ENCODE results near the gene HEPN1. TPM values are rescaled to one million over a fixed set of nuclear protein-coding genes. Genes with fewer than 3 reads are reported as not detected.
A peak's percentile ranks its signal among the peaks of the same experiment; 100 is the strongest.

The HEPN1 gene
- total and polyA plus RNA-seq, 9 of the 15 experiments (the other 6 are each of a cell fraction or from before 2014, with no cell fraction given) = not detected

GRCh38 chr11:124920870-124921609 lies 2.0 kb downstream of the HEPN1 start:
- no peak overlapping the region for H3K4me3 ChIP-seq
- FAIRE-seq = no peak
- H3K79me2 ChIP-seq (ENCODE audit: control insufficient read depth, insufficient read depth, low read length) = no peaks in the 10 kb centered on the region

More at GRCh38 chr11:124920870-124921609, 2.0 kb downstream of the HEPN1 start:
- Histone ChIP-seq H3K9ac (ENCODE audit: insufficient read depth in 1 of 2, low read depth in 2 of 2, low read length in 2 of 2) (no peak overlapping the region), H3K4me1 (replicated peaks in 1 of 2; ENCODE audit: control insufficient read depth in 2 of 2, insufficient read depth in 2 of 2, low read length in 2 of 2) (no peaks in the 10 kb centered on the region), H3K27ac (ENCODE audit: extremely low read depth, low read depth, low read length) (no peak overlapping the region), H3K27me3 (ENCODE audit: control insufficient read depth in 2 of 2, insufficient read depth in 2 of 2, low read length in 2 of 2) (peaks cover 32 to 63% of the 10 kb centered on the region in 2 experiments; a peak in 4 of 5 replicates), H4K20me1 (replicated peaks; ENCODE audit: control insufficient read depth, insufficient read depth, low read length) (no peaks in the 10 kb centered on the region), H3K36me3 (ENCODE audit: control insufficient read depth, insufficient read depth, low read length) (no peaks in the 10 kb centered on the region), H3K9me1 (ENCODE audit: control insufficient read depth, insufficient read depth, low read length) (no peaks in the 10 kb centered on the region), H2AFZ (ENCODE audit: low read depth, low read length) (no peak overlapping the region), H3K9me3 (replicated peaks; ENCODE audit: control insufficient read depth, insufficient read depth, low read depth, low read length) (no peaks in the 10 kb centered on the region), H3K4me2 (ENCODE audit: insufficient read depth, low read length) (no peak overlapping the region)
- no peak for TF ChIP-seq HDGF (IDR thresholded peaks at IDR 0.05)
- TF ChIP-seq, protein P1, sequence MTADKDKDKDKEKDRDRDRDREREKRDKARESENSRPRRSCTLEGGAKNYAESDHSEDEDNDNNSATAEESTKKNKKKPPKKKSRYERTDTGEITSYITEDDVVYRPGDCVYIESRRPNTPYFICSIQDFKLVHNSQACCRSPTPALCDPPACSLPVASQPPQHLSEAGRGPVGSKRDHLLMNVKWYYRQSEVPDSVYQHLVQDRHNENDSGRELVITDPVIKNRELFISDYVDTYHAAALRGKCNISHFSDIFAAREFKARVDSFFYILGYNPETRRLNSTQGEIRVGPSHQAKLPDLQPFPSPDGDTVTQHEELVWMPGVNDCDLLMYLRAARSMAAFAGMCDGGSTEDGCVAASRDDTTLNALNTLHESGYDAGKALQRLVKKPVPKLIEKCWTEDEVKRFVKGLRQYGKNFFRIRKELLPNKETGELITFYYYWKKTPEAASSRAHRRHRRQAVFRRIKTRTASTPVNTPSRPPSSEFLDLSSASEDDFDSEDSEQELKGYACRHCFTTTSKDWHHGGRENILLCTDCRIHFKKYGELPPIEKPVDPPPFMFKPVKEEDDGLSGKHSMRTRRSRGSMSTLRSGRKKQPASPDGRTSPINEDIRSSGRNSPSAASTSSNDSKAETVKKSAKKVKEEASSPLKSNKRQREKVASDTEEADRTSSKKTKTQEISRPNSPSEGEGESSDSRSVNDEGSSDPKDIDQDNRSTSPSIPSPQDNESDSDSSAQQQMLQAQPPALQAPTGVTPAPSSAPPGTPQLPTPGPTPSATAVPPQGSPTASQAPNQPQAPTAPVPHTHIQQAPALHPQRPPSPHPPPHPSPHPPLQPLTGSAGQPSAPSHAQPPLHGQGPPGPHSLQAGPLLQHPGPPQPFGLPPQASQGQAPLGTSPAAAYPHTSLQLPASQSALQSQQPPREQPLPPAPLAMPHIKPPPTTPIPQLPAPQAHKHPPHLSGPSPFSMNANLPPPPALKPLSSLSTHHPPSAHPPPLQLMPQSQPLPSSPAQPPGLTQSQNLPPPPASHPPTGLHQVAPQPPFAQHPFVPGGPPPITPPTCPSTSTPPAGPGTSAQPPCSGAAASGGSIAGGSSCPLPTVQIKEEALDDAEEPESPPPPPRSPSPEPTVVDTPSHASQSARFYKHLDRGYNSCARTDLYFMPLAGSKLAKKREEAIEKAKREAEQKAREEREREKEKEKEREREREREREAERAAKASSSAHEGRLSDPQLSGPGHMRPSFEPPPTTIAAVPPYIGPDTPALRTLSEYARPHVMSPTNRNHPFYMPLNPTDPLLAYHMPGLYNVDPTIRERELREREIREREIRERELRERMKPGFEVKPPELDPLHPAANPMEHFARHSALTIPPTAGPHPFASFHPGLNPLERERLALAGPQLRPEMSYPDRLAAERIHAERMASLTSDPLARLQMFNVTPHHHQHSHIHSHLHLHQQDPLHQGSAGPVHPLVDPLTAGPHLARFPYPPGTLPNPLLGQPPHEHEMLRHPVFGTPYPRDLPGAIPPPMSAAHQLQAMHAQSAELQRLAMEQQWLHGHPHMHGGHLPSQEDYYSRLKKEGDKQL (CRISPR knock-in tag; IDR thresholded peaks at IDR 0.05; ENCODE audit: borderline replicate concordance) = no peak
- no peak for TF ChIP-seq PHF20 (IDR thresholded peaks at IDR 0.05; ENCODE audit: partially characterized antibody)
- TF ChIP-seq, protein P2, sequence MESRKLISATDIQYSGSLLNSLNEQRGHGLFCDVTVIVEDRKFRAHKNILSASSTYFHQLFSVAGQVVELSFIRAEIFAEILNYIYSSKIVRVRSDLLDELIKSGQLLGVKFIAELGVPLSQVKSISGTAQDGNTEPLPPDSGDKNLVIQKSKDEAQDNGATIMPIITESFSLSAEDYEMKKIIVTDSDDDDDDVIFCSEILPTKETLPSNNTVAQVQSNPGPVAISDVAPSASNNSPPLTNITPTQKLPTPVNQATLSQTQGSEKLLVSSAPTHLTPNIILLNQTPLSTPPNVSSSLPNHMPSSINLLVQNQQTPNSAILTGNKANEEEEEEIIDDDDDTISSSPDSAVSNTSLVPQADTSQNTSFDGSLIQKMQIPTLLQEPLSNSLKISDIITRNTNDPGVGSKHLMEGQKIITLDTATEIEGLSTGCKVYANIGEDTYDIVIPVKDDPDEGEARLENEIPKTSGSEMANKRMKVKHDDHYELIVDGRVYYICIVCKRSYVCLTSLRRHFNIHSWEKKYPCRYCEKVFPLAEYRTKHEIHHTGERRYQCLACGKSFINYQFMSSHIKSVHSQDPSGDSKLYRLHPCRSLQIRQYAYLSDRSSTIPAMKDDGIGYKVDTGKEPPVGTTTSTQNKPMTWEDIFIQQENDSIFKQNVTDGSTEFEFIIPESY (CRISPR knock-in tag; IDR thresholded peaks at IDR 0.05) = peak; percentile 69
- no peak for TF ChIP-seq ZNF696 (CRISPR knock-in tag; conservative IDR thresholded peaks at IDR 0.05)
- TF ChIP-seq, protein P3, sequence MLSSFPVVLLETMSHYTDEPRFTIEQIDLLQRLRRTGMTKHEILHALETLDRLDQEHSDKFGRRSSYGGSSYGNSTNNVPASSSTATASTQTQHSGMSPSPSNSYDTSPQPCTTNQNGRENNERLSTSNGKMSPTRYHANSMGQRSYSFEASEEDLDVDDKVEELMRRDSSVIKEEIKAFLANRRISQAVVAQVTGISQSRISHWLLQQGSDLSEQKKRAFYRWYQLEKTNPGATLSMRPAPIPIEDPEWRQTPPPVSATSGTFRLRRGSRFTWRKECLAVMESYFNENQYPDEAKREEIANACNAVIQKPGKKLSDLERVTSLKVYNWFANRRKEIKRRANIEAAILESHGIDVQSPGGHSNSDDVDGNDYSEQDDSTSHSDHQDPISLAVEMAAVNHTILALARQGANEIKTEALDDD (IDR thresholded peaks at IDR 0.05) = no peak
- TF ChIP-seq, protein P4, sequence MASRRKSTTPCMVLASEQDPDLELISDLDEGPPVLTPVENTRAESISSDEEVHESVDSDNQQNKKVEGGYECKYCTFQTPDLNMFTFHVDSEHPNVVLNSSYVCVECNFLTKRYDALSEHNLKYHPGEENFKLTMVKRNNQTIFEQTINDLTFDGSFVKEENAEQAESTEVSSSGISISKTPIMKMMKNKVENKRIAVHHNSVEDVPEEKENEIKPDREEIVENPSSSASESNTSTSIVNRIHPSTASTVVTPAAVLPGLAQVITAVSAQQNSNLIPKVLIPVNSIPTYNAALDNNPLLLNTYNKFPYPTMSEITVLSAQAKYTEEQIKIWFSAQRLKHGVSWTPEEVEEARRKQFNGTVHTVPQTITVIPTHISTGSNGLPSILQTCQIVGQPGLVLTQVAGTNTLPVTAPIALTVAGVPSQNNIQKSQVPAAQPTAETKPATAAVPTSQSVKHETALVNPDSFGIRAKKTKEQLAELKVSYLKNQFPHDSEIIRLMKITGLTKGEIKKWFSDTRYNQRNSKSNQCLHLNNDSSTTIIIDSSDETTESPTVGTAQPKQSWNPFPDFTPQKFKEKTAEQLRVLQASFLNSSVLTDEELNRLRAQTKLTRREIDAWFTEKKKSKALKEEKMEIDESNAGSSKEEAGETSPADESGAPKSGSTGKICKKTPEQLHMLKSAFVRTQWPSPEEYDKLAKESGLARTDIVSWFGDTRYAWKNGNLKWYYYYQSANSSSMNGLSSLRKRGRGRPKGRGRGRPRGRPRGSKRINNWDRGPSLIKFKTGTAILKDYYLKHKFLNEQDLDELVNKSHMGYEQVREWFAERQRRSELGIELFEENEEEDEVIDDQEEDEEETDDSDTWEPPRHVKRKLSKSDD (conservative IDR thresholded peaks at IDR 0.05; ENCODE audit: low read length) = no peak
- no peak for DNase-seq (ENCODE audit: extremely low read depth in 1 of 4, low spot score in 3 of 4)
- WGBS (ENCODE audit: insufficient coverage, low coverage, missing lambda C conversion rate) = 32% methylated on average over 56 of the region's 82 CpGs
- CTCF ChIA-PET (ENCODE audit: low intra/inter-chr PET ratio) = no interaction called here
- POLR2A ChIA-PET = interaction anchor here (1.2 kb wide), 1 partner anchor 7 kb away, joined by 3 read pairs; no protein-coding TSS in a partner anchor
- intact Hi-C loops (cut with micrococcal nuclease) = no loop called here
- BruUV-seq (replicated peaks) = no TSS peak
- in situ Hi-C loops (cut with MboI) = no loop called here
- ATAC-seq = no peak

Measured in K562 (cell line).